EH (cell line): ENCODE measurements around the gene UMODL1.

Experiments used
- DNase-seq: peaks from one replicate; pipeline ENCODE4 v3.0.0-alpha.2; 2015; ENCODE audit warnings: low read depth

The UMODL1 gene

GRCh38 chr21:42191064-42191463 is 119.9 kb downstream of the UMODL1 start:
- no peak for DNase-seq

- DNase-seq: no peak
Measured at GRCh38 chr21:42191696-42192595, 120.8 kb downstream of the UMODL1 start.
